Neuronal stem cell (in vitro differentiated cells): ENCODE results near the gene DIABLO.
A peak's percentile ranks its signal among the peaks of the same experiment; 100 is the strongest.

Experiments used
- DNase-seq: peaks from one replicate; pipeline ENCODE4 v3.0.0-alpha.2; 2013; ENCODE audit warnings: low spot score
- H2AFZ ChIP-seq: one replicate; pipeline ENCODE4 v1.6.1; 2013; ENCODE audit warnings: mild to moderate bottlenecking, low read length, inconsistent platforms
- H2AK5ac ChIP-seq: 2 replicates; pipeline ENCODE4 v1.6.1; 2013; ENCODE audit warnings: low read depth, mild to moderate bottlenecking, inconsistent platforms, low read length, moderate library complexity, mixed read lengths
- H2BK120ac ChIP-seq: 2 replicates; pipeline ENCODE4 v1.6.1; 2013; ENCODE audit warnings: low read depth, mild to moderate bottlenecking, inconsistent platforms, low read length, moderate library complexity, mixed read lengths
- H2BK12ac ChIP-seq: one replicate; pipeline ENCODE4 v1.6.1; 2013; ENCODE audit warnings: low read length, inconsistent platforms
- H2BK15ac ChIP-seq: 2 replicates; pipeline ENCODE4 v1.6.1; 2013; ENCODE audit warnings: mild to moderate bottlenecking, low read length, inconsistent platforms, mixed read lengths
- H2BK5ac ChIP-seq: one replicate; pipeline ENCODE4 v1.6.1; 2013; ENCODE audit warnings: inconsistent platforms, mild to moderate bottlenecking, low read length, moderate library complexity
- H3K14ac ChIP-seq: one replicate; pipeline ENCODE4 v1.6.1; 2013; ENCODE audit warnings: low read length, inconsistent platforms
- H3K18ac ChIP-seq: 2 replicates; pipeline ENCODE4 v1.6.1; 2013; ENCODE audit warnings: low read length, inconsistent platforms
- H3K23ac ChIP-seq: 2 replicates; pipeline ENCODE4 v1.6.1; 2013; ENCODE audit warnings: low read depth, mild to moderate bottlenecking, mixed read lengths, low read length, inconsistent platforms; ENCODE audit not compliant: poor library complexity
- H3K27ac ChIP-seq: replicated peaks from 3 replicates; pipeline ENCODE4 v1.5.1; 2013; ENCODE audit warnings: low read length, inconsistent platforms
- H3K27me3 ChIP-seq, 3 experiments: 2 replicates each; pipeline ENCODE4 v1.6.1; 2013; ENCODE audit warnings: low read length in 3 of 3, mild to moderate bottlenecking in 2 of 3, inconsistent platforms in 1 of 3, low read depth in 1 of 3, mixed read lengths in 1 of 3, moderate library complexity in 1 of 3; ENCODE audit not compliant: control insufficient read depth in 3 of 3, insufficient read depth in 3 of 3
- H3K36me3 ChIP-seq, 2 donors: replicated peaks in 1 of 2; 2 replicates each; pipeline ENCODE4 v1.6.1; 2013; ENCODE audit warnings: low read length in 2 of 2; ENCODE audit not compliant: control insufficient read depth in 2 of 2, insufficient read depth in 2 of 2
- H3K4ac ChIP-seq: 2 replicates; pipeline ENCODE4 v1.6.1; 2013; ENCODE audit warnings: inconsistent platforms, mild to moderate bottlenecking, low read length, moderate library complexity
- H3K4me1 ChIP-seq, 2 donors: 1 replicate in 1 of 2; 2 replicates in 1 of 2; pipeline ENCODE4 v1.6.1; 2013; ENCODE audit warnings: low read length in 2 of 2, low read depth in 1 of 2; ENCODE audit not compliant: control insufficient read depth in 2 of 2, insufficient read depth in 1 of 2
- H3K4me2 ChIP-seq: one replicate; pipeline ENCODE4 v1.6.1; 2013; ENCODE audit warnings: mild to moderate bottlenecking, low read length, inconsistent platforms; ENCODE audit not compliant: insufficient read depth, poor library complexity, severe bottlenecking
- H3K4me3 ChIP-seq, 2 donors: 2 replicates each; pipeline ENCODE4 v1.5.1; 2013; ENCODE audit warnings: low read length in 2 of 2, mild to moderate bottlenecking in 2 of 2, inconsistent platforms in 1 of 2, moderate library complexity in 1 of 2
- H3K79me1 ChIP-seq: one replicate; pipeline ENCODE4 v1.6.1; 2013; ENCODE audit warnings: low read depth, mild to moderate bottlenecking, inconsistent platforms, low read length, moderate library complexity
- H3K9ac ChIP-seq: one replicate; pipeline ENCODE4 v1.6.1; 2013; ENCODE audit warnings: mild to moderate bottlenecking, low read depth, low read length, inconsistent platforms; ENCODE audit not compliant: poor library complexity
- H3K9me3 ChIP-seq, 2 donors: replicated peaks in 1 of 2; 2 replicates each; pipeline versions ENCODE3 to v1.6.1; 2013; ENCODE audit warnings: low read length in 2 of 2, mild to moderate bottlenecking in 2 of 2, inconsistent platforms in 1 of 2, low read depth in 1 of 2, mixed read lengths in 1 of 2, moderate library complexity in 1 of 2; ENCODE audit not compliant: control insufficient read depth in 2 of 2, insufficient read depth in 1 of 2
- H4K8ac ChIP-seq: one replicate; pipeline ENCODE4 v1.6.1; 2013; ENCODE audit warnings: low read depth, mild to moderate bottlenecking, inconsistent platforms, low read length, moderate library complexity
- H4K91ac ChIP-seq: one replicate; pipeline ENCODE4 v1.6.1; 2013; ENCODE audit warnings: low read length, low read depth, mild to moderate bottlenecking, inconsistent platforms; ENCODE audit not compliant: poor library complexity
- WGBS, 2 donors: extraction: QIAGEN DNeasy Blood & Tissue Kit; methylation state at CpG; one replicate each; pipeline ENCODE4 v1.1.7; 2013; ENCODE audit warnings: missing lambda C conversion rate in 2 of 2, mixed read lengths in 1 of 2; ENCODE audit not compliant: insufficient read length in 2 of 2, insufficient replicate concordance in 1 of 2; ENCODE audit errors: extremely low coverage in 2 of 2; 5-methylcytosine and 5-hydroxymethylcytosine counted together

DIABLO gene

DNA sequence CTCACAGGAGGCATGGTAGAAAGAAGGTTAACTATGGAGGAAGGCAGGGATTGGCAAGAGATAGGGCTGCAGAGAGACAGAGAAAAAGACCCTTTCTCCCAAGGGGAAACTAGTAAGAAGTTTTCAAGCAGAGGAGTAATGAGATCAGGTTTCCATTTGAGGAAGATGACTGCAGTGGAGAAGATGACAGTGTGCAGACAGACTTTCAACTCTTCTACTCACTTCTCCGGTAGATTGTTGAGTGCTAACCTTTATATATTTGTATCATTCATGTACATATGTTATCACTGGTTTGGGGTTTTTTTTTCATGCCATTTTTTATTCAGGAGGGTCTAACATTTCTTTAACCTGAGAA, 28.3 kb downstream of the DIABLO start:
- Histone ChIP-seq H2AK5ac (no peak overlapping the region), H3K79me1 (no peaks in the 10 kb centered on the region), H3K4me2 (no peak overlapping the region), H3K27me3 (peaks cover 0 to 30% (median 2%) of the 10 kb centered on the region in 3 experiments), H4K8ac (no peak overlapping the region), H3K9ac (no peak overlapping the region), H3K9me3 (peaks cover 0 to 3% of the 10 kb centered on the region in 2 donors), H3K4ac (no peak overlapping the region), H3K4me3 (no peak overlapping the region), H3K23ac (no peak overlapping the region), H2BK12ac (no peak overlapping the region), H4K91ac (no peak overlapping the region), H3K27ac (no peak overlapping the region), H3K36me3 (no peaks in the 10 kb centered on the region), H3K18ac (no peak overlapping the region), H3K4me1 (no peaks in the 10 kb centered on the region), H2BK15ac (no peak overlapping the region), H2BK5ac (no peak overlapping the region), H2AFZ (no peak overlapping the region), H3K14ac (no peak overlapping the region), H2BK120ac (no peak overlapping the region)
- no CpG with 5 or more reads among the region's 1 CpG for WGBS, 2 donors
- DNase-seq = no peak

DNA sequence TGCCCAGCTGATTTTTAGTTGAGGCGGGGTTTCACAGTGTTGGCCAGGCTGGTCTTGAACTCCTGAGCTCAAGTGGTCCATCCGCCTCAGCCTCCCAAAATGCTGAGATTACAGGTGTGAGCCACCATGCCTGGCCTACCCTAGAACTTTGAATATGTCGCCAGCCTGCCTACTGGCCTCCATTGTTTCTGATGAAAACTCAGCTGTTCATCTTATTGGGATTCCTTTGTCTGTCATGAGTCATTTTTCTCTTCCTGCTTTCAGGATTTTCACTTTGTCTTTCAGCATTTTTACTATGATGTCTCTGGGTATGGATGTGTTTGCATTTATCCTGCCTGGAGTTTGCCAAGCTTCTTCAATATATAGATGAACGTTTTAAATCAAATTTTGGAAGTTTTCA, 30.4 kb downstream of the DIABLO start:
- no CpG with 5 or more reads among the region's 4 CpGs for WGBS, 2 donors
- Histone ChIP-seq H2BK120ac (no peak overlapping the region), H2AFZ (no peak overlapping the region), H3K36me3 (no peaks in the 10 kb centered on the region), H3K27ac (no peak overlapping the region), H2BK12ac (no peak overlapping the region), H3K79me1 (no peaks in the 10 kb centered on the region), H3K9me3 (peaks cover 0 to 3% of the 10 kb centered on the region in 2 donors), H3K4me3 (no peak overlapping the region), H3K14ac (no peak overlapping the region), H3K4me2 (no peak overlapping the region), H2AK5ac (no peak overlapping the region), H4K91ac (no peak overlapping the region), H3K23ac (no peak overlapping the region), H3K27me3 (peaks cover 0 to 10% (median 0%) of the 10 kb centered on the region in 3 experiments), H3K18ac (no peak overlapping the region), H2BK5ac (no peak overlapping the region), H3K9ac (no peak overlapping the region), H4K8ac (no peak overlapping the region), H2BK15ac (no peak overlapping the region), H3K4me1 (no peaks in the 10 kb centered on the region), H3K4ac (no peak overlapping the region)
- DNase-seq = no peak

DNA sequence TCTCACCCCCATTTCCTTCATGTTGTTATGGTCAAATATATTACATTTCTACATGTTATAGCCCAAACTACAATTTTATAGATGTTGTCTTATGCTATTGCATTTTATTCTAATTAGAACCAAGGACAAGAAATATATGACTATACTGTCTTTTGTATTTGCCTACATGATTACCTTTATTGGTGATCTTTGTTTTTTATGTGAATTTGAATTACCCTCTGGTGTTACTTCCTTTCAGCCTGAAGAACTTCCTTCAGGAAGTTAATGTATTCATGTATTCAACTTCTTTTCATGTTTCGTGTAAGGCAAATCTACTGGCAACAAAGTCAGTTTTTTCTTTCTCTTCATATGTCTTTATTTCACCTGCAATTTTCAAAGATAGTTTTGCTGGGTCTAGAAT, 31.0 kb downstream of the DIABLO start:
- H3K4me2 ChIP-seq = no peak overlapping the region
- WGBS, 2 donors = no CpG with 5 or more reads among the region's 1 CpG
- no peak overlapping the region for H2BK15ac ChIP-seq
- peaks cover 0 to 4% (median 0%) of the 10 kb centered on the region in 3 experiments for H3K27me3 ChIP-seq
- no peak overlapping the region for H2BK120ac ChIP-seq
- no peak overlapping the region for H4K91ac ChIP-seq
- H3K18ac ChIP-seq = no peak overlapping the region
- H2BK12ac ChIP-seq = no peak overlapping the region
- H2AFZ ChIP-seq = no peak overlapping the region
- H3K14ac ChIP-seq = no peak overlapping the region
- H2BK5ac ChIP-seq = no peak overlapping the region
- no peak overlapping the region for H2AK5ac ChIP-seq
- H3K4me3 ChIP-seq = no peak overlapping the region
- no peak overlapping the region for H3K4ac ChIP-seq
- no peak for DNase-seq
- no peak overlapping the region for H3K27ac ChIP-seq
- H3K79me1 ChIP-seq = no peaks in the 10 kb centered on the region
- H3K4me1 ChIP-seq = no peaks in the 10 kb centered on the region
- no peak overlapping the region for H3K23ac ChIP-seq
- no peak overlapping the region for H4K8ac ChIP-seq
- peaks cover 0 to 3% of the 10 kb centered on the region in 2 donors for H3K9me3 ChIP-seq
- H3K9ac ChIP-seq = no peak overlapping the region
- H3K36me3 ChIP-seq = no peaks in the 10 kb centered on the region

DNA sequence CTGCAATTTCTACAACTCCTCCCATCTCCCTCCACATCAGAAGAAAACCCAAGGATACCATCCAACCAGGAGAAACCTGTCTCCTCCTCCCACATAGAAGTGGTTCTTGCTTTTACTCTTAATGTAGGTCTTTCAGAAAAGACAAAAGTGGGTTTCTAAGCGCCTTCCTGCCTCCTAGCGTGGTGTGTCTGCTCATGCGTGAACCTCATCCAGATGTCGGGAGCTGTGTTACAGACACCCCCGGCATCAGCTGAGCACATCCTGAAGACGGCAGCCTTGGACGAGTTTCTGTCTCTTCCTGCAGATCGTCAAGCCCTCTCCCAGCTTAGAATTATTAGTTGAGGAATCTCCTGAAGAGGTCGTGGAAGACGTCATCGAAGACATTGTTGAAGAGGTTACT, 33.4 kb downstream of the DIABLO start:
- Histone ChIP-seq H3K27ac (no peak overlapping the region), H3K9ac (no peak overlapping the region), H4K8ac (no peak overlapping the region), H2AK5ac (no peak overlapping the region), H2BK120ac (no peak overlapping the region), H3K9me3 (peaks cover 0 to 3% of the 10 kb centered on the region in 2 donors), H3K14ac (no peak overlapping the region), H2BK15ac (peak overlapping the region; percentile 47), H4K91ac (no peak overlapping the region), H3K79me1 (no peaks in the 10 kb centered on the region), H3K18ac (no peak overlapping the region), H3K4ac (no peak overlapping the region), H3K27me3 (no peaks in the 10 kb centered on the region), H2BK5ac (no peak overlapping the region), H3K23ac (no peak overlapping the region), H2AFZ (no peak overlapping the region), H3K4me2 (no peak overlapping the region), H3K4me3 (no peak overlapping the region), H3K4me1 (peaks cover 0 to 7% of the 10 kb centered on the region in 2 donors), H3K36me3 (no peaks in the 10 kb centered on the region), H2BK12ac (no peak overlapping the region)
- DNase-seq = no peak
- no CpG with 5 or more reads among the region's 11 CpGs for WGBS, 2 donors
